ENCODE data around the gene BEAN1. TPM values are rescaled to one million over a fixed set of nuclear protein-coding genes. Genes with fewer than 3 reads are reported as not detected.
A peak's percentile ranks its signal among the peaks of the same experiment; 100 is the strongest.

Gene BEAN1
- total RNA-seq, 4 donors from 2014 or later = 0.72 to 4.8 (median 2.5) TPM

DNA sequence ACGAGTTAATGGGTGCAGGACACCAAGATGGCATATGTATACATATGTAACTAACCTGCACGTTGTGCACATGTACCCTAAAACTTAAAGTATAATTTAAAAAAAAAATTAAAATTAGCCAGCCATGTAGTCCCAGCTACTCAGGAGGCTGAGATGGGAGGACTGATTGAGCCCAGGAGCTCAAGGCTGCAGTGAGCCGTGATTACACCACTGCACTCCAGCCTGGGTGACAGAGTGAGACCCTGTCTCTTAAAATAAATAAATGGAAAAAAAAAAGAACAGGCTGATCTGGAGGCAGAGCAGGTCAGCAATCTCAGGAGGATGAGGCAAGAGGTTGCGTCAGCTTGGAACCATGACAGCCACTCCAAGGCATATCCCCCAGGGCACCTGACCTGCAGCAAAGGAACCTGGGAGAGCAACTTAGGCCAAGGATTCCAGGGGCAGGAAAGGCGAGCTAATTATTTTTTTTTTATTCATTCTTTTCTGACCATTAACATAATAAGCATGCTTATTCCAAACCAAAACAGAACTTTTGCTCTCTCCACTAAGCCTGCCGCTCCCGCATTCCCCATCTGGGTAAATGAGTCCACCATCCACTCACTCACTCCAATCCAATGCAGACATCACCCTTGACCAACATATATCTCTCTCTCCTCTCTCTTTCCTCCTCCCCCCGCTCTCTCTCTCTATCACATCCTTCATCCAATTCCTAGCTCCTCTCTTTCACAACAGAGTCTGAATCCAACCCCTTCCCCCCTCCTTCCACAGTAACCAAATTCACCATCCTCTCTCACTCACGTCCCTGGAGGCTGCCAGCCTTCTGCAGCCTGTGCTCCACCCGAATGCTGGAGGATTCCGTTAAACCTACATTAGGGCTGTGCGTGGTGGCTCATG, 75.2 kb downstream of the BEAN1 start:
- Histone ChIP-seq H3K27me3 (no peaks in the 10 kb centered on the region), H3K4me3 (peak overlapping the region; percentile 12), H3K4me1 (peaks cover 21% of the 10 kb centered on the region), H3K36me3 (no peaks in the 10 kb centered on the region), H3K27ac (peak overlapping the region; percentile 71), H3K9me3 (no peaks in the 10 kb centered on the region)
- WGBS = 57% methylated on average over 12 of the region's 12 CpGs
- TF ChIP-seq EP300 (IDR thresholded peaks at IDR 0.05) (no peak), POLR2AphosphoS5 (IDR thresholded peaks at IDR 0.05) (peak in 2 of 3 donors; percentile 47 to 49)
- TF ChIP-seq, protein P1, sequence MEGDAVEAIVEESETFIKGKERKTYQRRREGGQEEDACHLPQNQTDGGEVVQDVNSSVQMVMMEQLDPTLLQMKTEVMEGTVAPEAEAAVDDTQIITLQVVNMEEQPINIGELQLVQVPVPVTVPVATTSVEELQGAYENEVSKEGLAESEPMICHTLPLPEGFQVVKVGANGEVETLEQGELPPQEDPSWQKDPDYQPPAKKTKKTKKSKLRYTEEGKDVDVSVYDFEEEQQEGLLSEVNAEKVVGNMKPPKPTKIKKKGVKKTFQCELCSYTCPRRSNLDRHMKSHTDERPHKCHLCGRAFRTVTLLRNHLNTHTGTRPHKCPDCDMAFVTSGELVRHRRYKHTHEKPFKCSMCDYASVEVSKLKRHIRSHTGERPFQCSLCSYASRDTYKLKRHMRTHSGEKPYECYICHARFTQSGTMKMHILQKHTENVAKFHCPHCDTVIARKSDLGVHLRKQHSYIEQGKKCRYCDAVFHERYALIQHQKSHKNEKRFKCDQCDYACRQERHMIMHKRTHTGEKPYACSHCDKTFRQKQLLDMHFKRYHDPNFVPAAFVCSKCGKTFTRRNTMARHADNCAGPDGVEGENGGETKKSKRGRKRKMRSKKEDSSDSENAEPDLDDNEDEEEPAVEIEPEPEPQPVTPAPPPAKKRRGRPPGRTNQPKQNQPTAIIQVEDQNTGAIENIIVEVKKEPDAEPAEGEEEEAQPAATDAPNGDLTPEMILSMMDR (IDR thresholded peaks at IDR 0.05) = no peak
- peak; percentile 83 to 86 for DNase-seq (ENCODE audit: low spot score in 2 of 2)

- no peaks in the 10 kb centered on the region for H3K27me3 ChIP-seq
- no peaks in the 10 kb centered on the region for H3K9me3 ChIP-seq
- H3K4me3 ChIP-seq = peak overlapping the region; percentile 12
- 47% methylated on average over 2 of the region's 2 CpGs for WGBS
- H3K4me1 ChIP-seq = peaks cover 27% of the 10 kb centered on the region
- no peak for TF ChIP-seq POLR2AphosphoS5 (IDR thresholded peaks at IDR 0.05)
- DNase-seq (ENCODE audit: low spot score in 2 of 2) = peak; percentile 57 to 58
- peak overlapping the region; percentile 71 for H3K27ac ChIP-seq
- no peaks in the 10 kb centered on the region for H3K36me3 ChIP-seq
Observed at GRCh38 chr16:66503030-66503429, 75.9 kb downstream of the BEAN1 start.

- H3K4me3 ChIP-seq = no peak overlapping the region
- peak overlapping the region; percentile 71 for H3K27ac ChIP-seq
- no peaks in the 10 kb centered on the region for H3K36me3 ChIP-seq
- DNase-seq (ENCODE audit: low spot score in 2 of 2) = no peak
- 82% methylated on average over 3 of the region's 3 CpGs for WGBS
- no peaks in the 10 kb centered on the region for H3K9me3 ChIP-seq
- TF ChIP-seq POLR2A (IDR thresholded peaks at IDR 0.05) (no peak), EP300 (IDR thresholded peaks at IDR 0.05) (no peak), POLR2AphosphoS5 (IDR thresholded peaks at IDR 0.05) (no peak)
- TF ChIP-seq, protein P1 (IDR thresholded peaks at IDR 0.05) = no peak
- H3K4me1 ChIP-seq = peaks cover 32% of the 10 kb centered on the region
- no peaks in the 10 kb centered on the region for H3K27me3 ChIP-seq
Observed at GRCh38 chr16:66503612-66504011, 76.5 kb downstream of the BEAN1 start.

- H3K36me3 ChIP-seq = peaks cover 3% of the 10 kb centered on the region
- DNase-seq (ENCODE audit: low spot score in 2 of 2) = no peak
- no peak for TF ChIP-seq POLR2AphosphoS5 (IDR thresholded peaks at IDR 0.05)
- no peak for TF ChIP-seq POLR2A (IDR thresholded peaks at IDR 0.05)
- TF ChIP-seq EP300 (IDR thresholded peaks at IDR 0.05) = no peak
- TF ChIP-seq, protein P1 (IDR thresholded peaks at IDR 0.05) = no peak
- peaks cover 65% of the 10 kb centered on the region for H3K4me1 ChIP-seq
- WGBS = 70% methylated on average over 4 of the region's 4 CpGs
- H3K27ac ChIP-seq = peak overlapping the region; percentile 45
- no peaks in the 10 kb centered on the region for H3K27me3 ChIP-seq
- H3K9me3 ChIP-seq = no peaks in the 10 kb centered on the region
- no peak overlapping the region for H3K4me3 ChIP-seq
Observed at GRCh38 chr16:66507731-66508239, 80.7 kb downstream of the BEAN1 start.

GRCh38 chr16:66508248-66508913, 81.3 kb downstream of the BEAN1 start:
- Histone ChIP-seq H3K36me3 (peaks cover 3% of the 10 kb centered on the region), H3K9me3 (no peaks in the 10 kb centered on the region), H3K4me3 (no peak overlapping the region), H3K27me3 (no peaks in the 10 kb centered on the region), H3K27ac (peak overlapping the region; percentile 45), H3K4me1 (peaks cover 65% of the 10 kb centered on the region)
- 50% methylated on average over 7 of the region's 7 CpGs for WGBS
- TF ChIP-seq, protein P1 (IDR thresholded peaks at IDR 0.05) = no peak
- TF ChIP-seq POLR2A (IDR thresholded peaks at IDR 0.05) = no peak
- TF ChIP-seq POLR2AphosphoS5 (IDR thresholded peaks at IDR 0.05) = peak in 1 of 3 donors; percentile 37
- DNase-seq (ENCODE audit: low spot score in 2 of 2) = peak in 1 of 2 donors; percentile 57

All from suprapubic skin (tissue), 4 donors.